Heart left ventricle (tissue), 16 donors: Measurements from ENCODE around the gene EP400. TPM values are rescaled to one million over a fixed set of nuclear protein-coding genes. Genes with fewer than 3 reads are reported as not detected.

Experiments used
- ATAC-seq, 4 donors: fragments of 200-7000 bp; cut with Tn5 transposase; one replicate each; pipeline ENCODE4 v1.9.1; 2020 to 2022; ENCODE audit warnings: moderate library complexity in 4 of 4, mild to moderate bottlenecking in 3 of 4, moderate number of reproducible peaks in 1 of 4
- DNase-seq, 5 donors: peaks; one replicate each; pipeline ENCODE4 v3.0.0-alpha.2; 2020
- H3K27ac ChIP-seq, 12 donors: fragments of 200-600 bp; sonication (generic) in 4 of 12; one replicate each; pipeline versions ENCODE4 v1.5.0 to v1.8.0; 2016 to 2022; ENCODE audit warnings: mild to moderate bottlenecking in 2 of 12
- H3K27me3 ChIP-seq, 9 donors: fragments of 200-600 bp; sonication (generic) in 2 of 9; one replicate each; pipeline versions ENCODE4 v1.5.1 to v1.8.0; 2016 to 2022; ENCODE audit warnings: mild to moderate bottlenecking in 3 of 9
- H3K36me3 ChIP-seq, 9 donors: fragments of 200-600 bp; sonication (generic) in 2 of 9; one replicate each; pipeline versions ENCODE4 v1.5.0 to v1.8.0; 2018 to 2022; ENCODE audit warnings: mild to moderate bottlenecking in 2 of 9
- H3K4me1 ChIP-seq, 12 donors: fragments of 200-600 bp; sonication (generic) in 4 of 12; one replicate each; pipeline versions ENCODE4 v1.5.0 to v1.8.0; 2016 to 2022; ENCODE audit warnings: mild to moderate bottlenecking in 3 of 12
- H3K4me3 ChIP-seq, 12 donors: fragments of 200-600 bp; sonication (generic) in 4 of 12; one replicate each; pipeline versions ENCODE4 v1.5.0 to v1.8.0; 2017 to 2022; ENCODE audit warnings: mild to moderate bottlenecking in 9 of 12, moderate library complexity in 4 of 12
- H3K9me3 ChIP-seq, 12 donors: fragments of 200-600 bp; sonication (generic) in 4 of 12; one replicate each; pipeline versions ENCODE4 v1.5.0 to v1.8.0; 2016 to 2022; ENCODE audit warnings: mild to moderate bottlenecking in 1 of 12
- CTCF ChIP-seq, 12 donors: fragments of 200-600 bp; sonication (generic) in 4 of 12; IDR thresholded peaks; one replicate each; pipeline versions ENCODE4 v1.5.0 to v1.8.0; 2018 to 2022; ENCODE audit warnings: antibody characterized with exemption in 12 of 12, mild to moderate bottlenecking in 5 of 12
- POLR2A ChIP-seq, 2 donors: fragments of 450-650 bp; IDR thresholded peaks; one replicate each; pipeline ENCODE4 v1.6.1; 2017; ENCODE audit warnings: antibody characterized with exemption in 2 of 2, mild to moderate bottlenecking in 2 of 2, moderate library complexity in 2 of 2
- WGBS, 4 donors: extraction: QIAGEN DNeasy Blood & Tissue Kit in 2 of 4; methylation state at CpG; one replicate each; pipeline versions ENCODE4 v1.1.5 to v1.1.7; 2013 to 2018; 5-methylcytosine and 5-hydroxymethylcytosine counted together
- intact Hi-C, 10 donors: fragments of 100-400 bp; cut with DNase I; formaldehyde crosslinking; loops; one replicate each; pipeline versions ENCODE4 v1.11.1 to v1.14.2; 2022
- polyA plus RNA-seq, 2 donors: library from polyadenylated mRNA; stranded (reverse); fragments of 200-250 nt; gene quantifications; one replicate each; pipeline ENCODE4 v1.2.3, GENCODE V29; 2013
- total RNA-seq, 9 donors: library from RNA; depleted of rRNA in 2 of 9; stranded (reverse); fragments of >200 nt in 2 of 9; fragmentation: NEBNext Ultra II Directional in 3 of 9; extraction: Animal tissue kit (Norgen Biotek cat#: 25700) in 3 of 9; gene quantifications; one replicate each; pipeline versions ENCODE4 v1.1.0 to v1.2.4, GENCODE V29; 2016 to 2023
- donor health status: ischemic (EF 13 %, LVEDD 7.1; RV severe dilation, severe dysfunction).
- donor health status: healthy with polysubstance abuse.
- donor health status: DM: no; HTN: yes; CAD: no.
- donor health status: DM: no; HTN: no; CAD: no.
- donor health status: ischemic (EF 25% LVEDD 6.9; RV normal size, moderate dysfunction).
- donor health status: ischemic (EF 25% LVEDD 5.7; RV mildly dilated, moderate dysfunction).
- donor health status: healthy.
- donor health status: DM: yes; HTN: yes; CAD: no.
- donor health status: ischemic (EF 35%, LVEDD 5.7; RV mildly dilated, moderate dysfunction).
- donor health status: nonischemic (EF 11% LVEDD 7.7; RV severe dilation, severe dysfunction).
- donor health status: DM: yes; HTN: yes; CAD: no.
- donor health status: PGD.
- donor health status: ischemic (EF 29% LVEDD 5.4; RV normal size, mild dysfunction).
- donor health status: nonischemic (EF 23%, LVEDD 6.1; RV moderate dilation, normal function).

Gene EP400
- total and polyA plus RNA-seq, 11 donors: 9.8 to 27.8 (median 13.5) TPM

GRCh38 chr12:132014915-132015280, 65.2 kb downstream of the EP400 start:
- no peaks in the 10 kb centered on the region for H3K9me3 ChIP-seq
- intact Hi-C loops: no loop called here
- 90 to 95% (median 92%) methylated on average over 7 of the region's 7 CpGs for WGBS, 4 donors
- H3K27me3 ChIP-seq: no peaks in the 10 kb centered on the region
- ATAC-seq (no peak), DNase-seq (no peak)
- peaks cover 0 to 100% (median 95%) of the 10 kb centered on the region in 9 donors for H3K36me3 ChIP-seq
- H3K27ac ChIP-seq: no peak overlapping the region
- H3K4me3 ChIP-seq: no peak overlapping the region
- H3K4me1 ChIP-seq: no peaks in the 10 kb centered on the region
- no peak for TF ChIP-seq POLR2A (IDR thresholded peaks at IDR 0.05)

GRCh38 chr12:132015686-132016430, 66.1 kb downstream of the EP400 start:
- Histone ChIP-seq H3K4me1 (no peaks in the 10 kb centered on the region), H3K9me3 (no peaks in the 10 kb centered on the region), H3K27me3 (no peaks in the 10 kb centered on the region), H3K27ac (no peak overlapping the region), H3K4me3 (no peak overlapping the region), H3K36me3 (peaks cover 0 to 100% (median 97%) of the 10 kb centered on the region in 9 donors)
- intact Hi-C loops: no loop called here
- 92 to 96% (median 95%) methylated on average over 21 of the region's 21 CpGs for WGBS, 4 donors
- DNase-seq: no peak
- TF ChIP-seq POLR2A (IDR thresholded peaks at IDR 0.05) (no peak), CTCF (IDR thresholded peaks at IDR 0.05) (no peak)
- ATAC-seq: no peak

GRCh38 chr12:132018193-132018916, 68.6 kb downstream of the EP400 start:
- 85 to 89% (median 87%) methylated on average over 18 of the region's 18 CpGs for WGBS, 4 donors
- ATAC-seq: no peak
- Histone ChIP-seq H3K27me3 (no peaks in the 10 kb centered on the region), H3K4me3 (no peak overlapping the region), H3K4me1 (peaks cover 0 to under 1% (median 0%) of the 10 kb centered on the region in 12 donors), H3K36me3 (peaks cover 0 to 100% (median 87%) of the 10 kb centered on the region in 9 donors), H3K9me3 (no peaks in the 10 kb centered on the region), H3K27ac (no peak overlapping the region)
- no peak for DNase-seq
- intact Hi-C loops: no loop called here
- TF ChIP-seq POLR2A (IDR thresholded peaks at IDR 0.05) (no peak), CTCF (IDR thresholded peaks at IDR 0.05) (no peak)

GRCh38 chr12:132019891-132020290, 70.1 kb downstream of the EP400 start:
- DNase-seq (peak in 1 of 5 donors; percentile 55), ATAC-seq (no peak)
- Histone ChIP-seq H3K27ac (no peak overlapping the region), H3K4me3 (no peak overlapping the region), H3K36me3 (peaks cover 0 to 100% (median 87%) of the 10 kb centered on the region in 9 donors), H3K9me3 (no peaks in the 10 kb centered on the region), H3K27me3 (no peaks in the 10 kb centered on the region), H3K4me1 (peaks cover 0 to 3% (median 0%) of the 10 kb centered on the region in 12 donors)
- WGBS, 4 donors: 94 to 98% (median 97%) methylated on average over 18 of the region's 18 CpGs
- intact Hi-C loops: no loop called here
- no peak for TF ChIP-seq POLR2A (IDR thresholded peaks at IDR 0.05)
- TF ChIP-seq CTCF (IDR thresholded peaks at IDR 0.05): no peak
